ENCODE data around the gene DHRS2.

DHRS2 gene

DNA sequence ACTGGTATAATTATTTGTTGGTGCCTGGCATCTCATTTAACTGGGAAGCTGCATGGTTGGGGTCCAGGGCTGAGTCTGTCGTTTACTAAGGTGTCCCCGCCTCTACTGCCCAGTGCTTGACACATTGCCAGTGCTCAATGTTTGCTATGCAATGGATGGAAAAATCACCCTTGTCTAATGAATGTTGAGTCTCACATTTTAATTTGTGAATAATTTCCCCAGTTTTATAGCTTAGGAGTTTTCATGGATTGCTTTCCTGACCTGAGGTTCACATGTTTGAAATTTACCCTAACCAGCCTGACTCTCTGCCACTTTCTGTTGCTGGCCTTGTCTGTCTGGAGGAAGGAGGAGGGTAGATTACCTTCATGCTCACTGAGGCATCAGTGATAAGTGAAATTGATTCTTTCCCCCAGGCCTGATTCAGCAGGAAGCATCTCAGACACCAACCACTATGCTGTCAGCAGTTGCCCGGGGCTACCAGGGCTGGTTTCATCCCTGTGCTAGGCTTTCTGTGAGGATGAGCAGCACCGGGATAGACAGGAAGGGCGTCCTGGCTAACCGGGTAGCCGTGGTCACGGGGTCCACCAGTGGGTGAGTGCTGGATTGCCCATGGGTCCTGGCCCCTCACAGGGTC, 2.4 kb downstream of the DHRS2 start:
- Histone ChIP-seq H3K9me3 (ENCODE audit: severe bottlenecking) (peaks cover 4% of the 10 kb centered on the region), H3K27me3 (ENCODE audit: insufficient read depth, low read depth, severe bottlenecking) (no peaks in the 10 kb centered on the region), H3K36me3 (no peaks in the 10 kb centered on the region), H3K27ac (no peak overlapping the region), H3K4me3 (ENCODE audit: low read depth, low read length) (no peak overlapping the region)
- TF ChIP-seq, protein P1, sequence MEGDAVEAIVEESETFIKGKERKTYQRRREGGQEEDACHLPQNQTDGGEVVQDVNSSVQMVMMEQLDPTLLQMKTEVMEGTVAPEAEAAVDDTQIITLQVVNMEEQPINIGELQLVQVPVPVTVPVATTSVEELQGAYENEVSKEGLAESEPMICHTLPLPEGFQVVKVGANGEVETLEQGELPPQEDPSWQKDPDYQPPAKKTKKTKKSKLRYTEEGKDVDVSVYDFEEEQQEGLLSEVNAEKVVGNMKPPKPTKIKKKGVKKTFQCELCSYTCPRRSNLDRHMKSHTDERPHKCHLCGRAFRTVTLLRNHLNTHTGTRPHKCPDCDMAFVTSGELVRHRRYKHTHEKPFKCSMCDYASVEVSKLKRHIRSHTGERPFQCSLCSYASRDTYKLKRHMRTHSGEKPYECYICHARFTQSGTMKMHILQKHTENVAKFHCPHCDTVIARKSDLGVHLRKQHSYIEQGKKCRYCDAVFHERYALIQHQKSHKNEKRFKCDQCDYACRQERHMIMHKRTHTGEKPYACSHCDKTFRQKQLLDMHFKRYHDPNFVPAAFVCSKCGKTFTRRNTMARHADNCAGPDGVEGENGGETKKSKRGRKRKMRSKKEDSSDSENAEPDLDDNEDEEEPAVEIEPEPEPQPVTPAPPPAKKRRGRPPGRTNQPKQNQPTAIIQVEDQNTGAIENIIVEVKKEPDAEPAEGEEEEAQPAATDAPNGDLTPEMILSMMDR (IDR thresholded peaks at IDR 0.05; ENCODE audit: low read depth, low read length) = no peak
- DNase-seq = no peak

DNA sequence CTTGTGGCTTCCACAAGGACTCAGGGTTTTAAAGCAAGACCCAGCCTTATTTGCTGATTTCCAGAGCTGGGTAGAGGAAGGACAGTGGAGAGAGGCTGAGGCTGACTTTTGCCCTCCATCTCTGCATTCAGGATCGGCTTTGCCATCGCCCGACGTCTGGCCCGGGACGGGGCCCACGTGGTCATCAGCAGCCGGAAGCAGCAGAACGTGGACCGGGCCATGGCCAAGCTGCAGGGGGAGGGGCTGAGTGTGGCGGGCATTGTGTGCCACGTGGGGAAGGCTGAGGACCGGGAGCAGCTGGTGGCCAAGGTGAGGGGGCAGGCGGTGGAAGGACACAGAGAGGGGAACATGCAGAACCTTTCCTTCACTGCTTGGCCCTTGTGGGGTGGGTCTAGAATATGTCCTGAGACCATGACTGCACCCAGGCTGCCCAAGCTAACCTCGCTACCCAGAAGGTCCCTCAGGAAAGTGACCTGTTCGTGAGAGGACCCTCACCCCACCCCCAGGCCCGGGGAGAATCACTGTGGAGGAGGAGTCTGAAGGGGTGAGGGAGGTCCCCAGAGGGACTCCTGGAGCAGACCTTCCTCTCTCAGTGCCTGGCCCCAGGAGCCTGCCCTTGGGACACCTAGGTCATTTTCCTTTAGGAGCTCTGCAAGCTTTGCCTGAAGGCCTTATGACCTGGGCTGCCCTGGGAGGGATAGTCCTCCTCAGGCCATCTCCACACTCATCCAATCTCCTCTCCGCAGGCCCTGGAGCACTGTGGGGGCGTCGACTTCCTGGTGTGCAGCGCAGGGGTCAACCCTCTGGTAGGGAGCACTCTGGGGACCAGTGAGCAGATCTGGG, 3.1 kb downstream of the DHRS2 start:
- TF ChIP-seq, protein P1 (IDR thresholded peaks at IDR 0.05; ENCODE audit: low read depth, low read length) = no peak
- H3K9me3 ChIP-seq (ENCODE audit: severe bottlenecking) = peaks cover 4% of the 10 kb centered on the region
- H3K4me3 ChIP-seq (ENCODE audit: low read depth, low read length) = no peak overlapping the region
- H3K36me3 ChIP-seq = no peaks in the 10 kb centered on the region
- no peak overlapping the region for H3K27ac ChIP-seq
- no peaks in the 10 kb centered on the region for H3K27me3 ChIP-seq (ENCODE audit: insufficient read depth, low read depth, severe bottlenecking)
- no peak for DNase-seq

DNA sequence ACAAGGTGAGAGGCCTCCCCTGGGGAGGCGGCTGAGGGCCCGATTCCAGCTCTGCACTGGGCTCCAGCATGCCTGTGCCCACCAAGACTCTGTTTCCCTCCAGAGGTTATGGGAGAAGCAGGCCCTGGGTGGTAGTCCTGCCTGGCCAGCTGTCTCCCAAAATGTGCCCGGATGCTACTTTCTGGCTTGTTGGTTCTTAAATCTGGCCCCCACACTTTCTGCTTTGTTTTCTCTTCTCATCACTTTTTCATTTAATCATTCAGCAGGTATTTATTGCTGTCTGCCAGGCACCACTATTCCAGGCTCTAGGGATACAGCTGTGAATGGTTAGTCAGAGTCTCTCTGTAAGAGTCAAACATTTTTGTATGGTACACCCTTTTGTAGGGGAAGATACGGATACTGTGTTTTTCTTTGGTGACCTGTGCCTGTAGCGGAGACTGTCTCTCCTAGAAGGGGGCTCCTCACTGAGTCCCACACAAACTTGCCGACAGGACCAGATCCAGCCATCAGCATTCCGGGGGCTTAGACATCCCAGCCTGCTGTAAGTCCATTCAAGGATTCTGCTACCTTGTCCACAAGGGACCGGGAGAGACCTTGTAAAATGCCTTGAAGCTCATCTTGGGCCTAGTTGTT, 3.8 kb downstream of the DHRS2 start:
- H3K9me3 ChIP-seq (ENCODE audit: severe bottlenecking) = peaks cover 4% of the 10 kb centered on the region
- no peaks in the 10 kb centered on the region for H3K27me3 ChIP-seq (ENCODE audit: insufficient read depth, low read depth, severe bottlenecking)
- no peak for DNase-seq
- TF ChIP-seq, protein P1 (IDR thresholded peaks at IDR 0.05; ENCODE audit: low read depth, low read length) = no peak
- no peaks in the 10 kb centered on the region for H3K36me3 ChIP-seq
- H3K27ac ChIP-seq = no peak overlapping the region
- H3K4me3 ChIP-seq (ENCODE audit: low read depth, low read length) = no peak overlapping the region

DNA sequence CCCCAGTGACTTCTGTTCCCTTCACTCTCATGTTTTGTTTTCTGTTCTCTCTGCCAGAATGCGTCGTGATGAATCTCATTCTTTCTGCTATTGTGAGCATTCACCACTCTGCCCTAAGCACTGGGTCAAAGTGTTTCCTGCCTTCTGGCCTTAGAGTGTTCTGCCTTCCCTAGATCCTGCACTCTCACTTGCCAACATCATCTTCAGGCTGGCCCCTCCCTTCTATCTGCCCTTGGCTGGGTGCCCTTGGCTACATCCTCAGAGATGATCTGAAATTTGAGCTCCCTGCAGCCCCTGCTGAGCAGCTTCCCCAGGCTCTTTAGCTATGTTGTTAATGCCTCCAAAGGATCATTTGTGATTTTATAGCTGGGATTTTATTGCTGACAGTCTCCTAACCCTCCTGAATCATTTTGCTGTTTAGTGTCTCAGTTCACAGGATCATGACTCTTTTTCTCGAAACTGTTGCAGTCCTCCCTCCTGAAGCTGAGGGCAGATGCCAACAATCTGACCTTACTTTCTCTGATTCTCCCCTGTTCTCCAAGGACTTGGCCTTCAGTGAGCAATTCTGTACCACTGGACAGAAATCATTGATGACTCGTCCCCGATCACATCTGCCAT, 4.5 kb downstream of the DHRS2 start:
- Histone ChIP-seq H3K36me3 (no peaks in the 10 kb centered on the region), H3K4me3 (ENCODE audit: low read depth, low read length) (no peak overlapping the region), H3K27me3 (ENCODE audit: insufficient read depth, low read depth, severe bottlenecking) (no peaks in the 10 kb centered on the region), H3K27ac (no peak overlapping the region), H3K9me3 (ENCODE audit: severe bottlenecking) (peaks cover 4% of the 10 kb centered on the region)
- TF ChIP-seq, protein P1 (IDR thresholded peaks at IDR 0.05; ENCODE audit: low read depth, low read length) = no peak
- DNase-seq = peak; percentile 59

DNA sequence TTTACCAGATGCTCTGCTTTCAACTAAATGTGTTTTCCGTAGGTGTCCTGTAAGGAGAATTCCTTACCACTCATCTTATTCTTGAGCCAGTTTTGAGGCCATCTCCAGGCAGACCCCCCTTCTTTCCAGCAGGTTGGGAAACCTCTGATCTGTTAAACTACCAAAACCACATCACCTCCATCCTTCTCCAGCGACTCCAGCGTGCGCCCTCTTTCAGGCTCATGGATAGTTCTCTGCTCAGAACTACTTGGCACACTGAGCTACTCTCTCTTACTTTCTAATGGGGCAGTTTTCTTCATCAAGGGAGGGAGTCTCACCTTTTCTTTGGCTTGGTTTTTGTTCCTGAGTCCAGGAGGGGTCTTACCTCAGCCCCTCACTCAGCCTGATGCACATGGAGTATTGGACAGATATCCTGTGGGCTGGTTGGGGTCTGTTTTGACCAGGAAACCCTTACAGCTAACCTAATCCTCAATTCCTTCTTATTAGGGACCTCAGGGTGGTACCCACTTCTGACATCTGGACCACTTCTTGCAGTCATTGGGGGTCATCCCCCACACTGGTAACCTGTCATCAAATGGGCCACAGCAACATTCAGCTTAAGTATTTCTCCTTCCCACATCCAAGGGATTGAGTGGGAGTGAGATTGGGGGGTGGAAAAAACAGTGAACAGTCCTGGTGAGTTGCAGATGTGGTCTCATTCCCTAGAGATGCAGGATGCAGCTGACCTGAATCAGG, 5.2 kb downstream of the DHRS2 start:
- Histone ChIP-seq H3K27ac (no peak overlapping the region), H3K27me3 (ENCODE audit: insufficient read depth, low read depth, severe bottlenecking) (no peaks in the 10 kb centered on the region), H3K4me3 (ENCODE audit: low read depth, low read length) (no peak overlapping the region), H3K36me3 (no peaks in the 10 kb centered on the region), H3K9me3 (ENCODE audit: severe bottlenecking) (no peaks in the 10 kb centered on the region)
- TF ChIP-seq, protein P1 (IDR thresholded peaks at IDR 0.05; ENCODE audit: low read depth, low read length) = no peak
- no peak for DNase-seq
